HG03378 (cell line): Measurements from ENCODE around the gene WHRN.

Experiments used
- ATAC-seq: cut with Tn5 transposase; IDR thresholded peaks from one replicate; pipeline ENCODE4 v1.9.1; 2021; ENCODE audit warnings: mild to moderate bottlenecking, moderate library complexity; ENCODE audit not compliant: unreplicated experiment

WHRN gene

GRCh38 chr9:114370251-114370967 is 134.9 kb downstream of the WHRN start:
- ATAC-seq, result no peak

DNA sequence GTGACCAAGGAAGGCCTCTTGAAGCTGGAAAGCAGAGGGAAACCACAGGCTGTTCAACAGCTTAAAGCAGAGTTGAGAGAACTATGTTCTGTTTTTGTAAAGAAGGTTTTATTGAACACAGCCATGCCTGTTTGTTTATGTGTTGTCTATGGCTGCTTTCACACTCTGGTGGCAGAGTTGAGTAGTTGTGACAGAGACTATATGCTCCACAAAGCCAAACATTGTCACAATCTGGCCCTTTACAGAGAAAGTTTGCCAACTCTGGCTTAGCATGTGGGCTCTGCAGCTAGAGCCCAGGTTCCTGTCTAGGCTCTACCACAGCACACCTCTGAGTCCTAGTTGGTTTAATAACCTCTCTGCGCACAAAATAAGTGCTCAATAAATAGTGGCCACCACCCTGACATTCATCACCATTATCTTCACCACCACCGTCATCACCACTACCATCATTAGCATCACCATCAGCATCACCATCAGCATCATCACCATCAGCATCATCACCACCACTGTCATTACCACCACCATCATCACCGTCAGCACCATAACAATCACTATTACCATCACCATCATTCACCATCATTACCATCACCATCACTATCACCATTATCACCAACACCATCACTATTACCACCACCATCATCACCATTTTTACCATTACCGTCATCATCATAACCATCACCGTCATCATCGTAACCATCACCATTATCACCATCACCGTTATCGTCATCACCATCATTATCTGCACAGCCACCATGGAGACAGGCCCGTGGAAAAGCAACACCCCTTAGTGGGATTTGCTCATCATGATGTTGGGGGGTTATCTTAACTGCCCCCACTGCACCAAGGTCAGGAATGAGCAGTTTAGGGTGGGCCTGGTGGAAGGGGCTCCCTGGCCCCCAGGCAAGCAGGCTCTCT is 135.8 kb downstream of the WHRN start:
- no peak for ATAC-seq

- ATAC-seq, result no peak
These were observed 137.3 kb downstream of the WHRN start for GRCh38 chr9:114367772-114368569.

- no peak for ATAC-seq
These were observed 137.9 kb downstream of the WHRN start for GRCh38 chr9:114367366-114367765.

GRCh38 chr9:114366334-114367128 is 138.7 kb downstream of the WHRN start:
- peak; percentile 43 for ATAC-seq

DNA sequence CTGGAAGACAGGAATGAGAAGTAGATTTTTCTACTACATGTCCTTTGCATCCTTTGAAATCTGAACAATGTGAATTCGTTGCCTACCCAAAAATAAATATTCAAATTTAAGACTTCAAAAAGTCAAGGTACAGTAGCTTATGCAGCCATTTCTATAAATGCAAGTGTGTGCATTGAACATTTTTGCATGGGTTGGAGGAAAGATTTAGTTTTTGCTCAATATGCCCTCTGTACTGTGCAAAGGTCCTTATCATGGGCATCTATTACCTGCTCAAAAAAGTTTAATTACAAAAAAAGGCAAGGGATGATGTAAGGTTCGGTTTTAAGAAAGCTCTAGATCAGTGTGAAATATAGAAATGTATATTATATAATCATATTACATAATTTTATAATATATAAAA is 140.1 kb downstream of the WHRN start:
- ATAC-seq, result no peak

- peak; percentile 36 for ATAC-seq
These were observed 140.9 kb downstream of the WHRN start for GRCh38 chr9:114364134-114365041.

GRCh38 chr9:114363424-114363823 is 141.8 kb downstream of the WHRN start:
- no peak for ATAC-seq

DNA sequence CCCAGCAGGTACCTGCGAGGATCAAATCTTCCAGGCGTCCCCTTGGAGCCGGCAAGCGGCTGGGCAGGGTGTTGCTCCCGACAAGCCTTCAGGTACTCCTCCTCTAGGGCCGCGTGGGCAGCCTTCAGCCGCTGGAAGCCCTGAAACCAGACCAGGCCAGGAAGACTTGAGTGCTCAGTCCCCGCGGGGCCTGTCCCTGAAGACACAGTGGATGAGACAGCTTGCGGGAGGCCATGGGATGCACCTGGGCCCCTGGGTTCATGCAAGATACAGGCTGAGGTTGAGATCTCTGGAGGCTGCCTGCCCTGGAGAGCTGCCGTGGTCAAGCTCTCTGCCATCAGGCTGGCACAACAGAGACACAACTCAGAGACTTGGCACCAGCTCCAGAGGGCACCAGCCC is 142.9 kb downstream of the WHRN start:
- no peak for ATAC-seq

GRCh38 chr9:114361542-114361941 is 143.7 kb downstream of the WHRN start:
- ATAC-seq, result no peak

- no peak for ATAC-seq
These were observed 145.5 kb downstream of the WHRN start for GRCh38 chr9:114359801-114360200.

DNA sequence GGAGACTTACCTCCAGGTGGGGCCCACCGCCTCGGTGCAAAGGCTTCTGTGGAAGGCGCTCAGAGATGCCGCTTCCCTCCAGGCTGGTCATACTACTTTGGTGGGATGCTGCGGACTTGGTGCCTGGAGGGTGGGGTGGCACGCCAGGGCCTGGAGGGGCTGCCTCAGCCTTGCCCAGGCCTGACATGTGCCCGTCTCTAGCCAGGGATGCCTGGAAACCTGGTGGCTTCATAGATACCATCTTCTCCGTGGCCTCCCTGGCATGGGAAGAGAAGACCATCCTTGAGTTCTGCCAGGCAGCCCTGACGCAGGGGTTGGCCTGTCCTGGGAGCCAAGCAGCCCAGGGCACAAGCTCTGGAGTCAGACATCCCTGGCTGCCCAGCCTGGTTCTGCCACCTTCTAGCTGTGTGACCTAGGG is 147.4 kb downstream of the WHRN start:
- no peak for ATAC-seq

- ATAC-seq, result no peak
These were observed 147.9 kb downstream of the WHRN start for GRCh38 chr9:114357360-114357759.

DNA sequence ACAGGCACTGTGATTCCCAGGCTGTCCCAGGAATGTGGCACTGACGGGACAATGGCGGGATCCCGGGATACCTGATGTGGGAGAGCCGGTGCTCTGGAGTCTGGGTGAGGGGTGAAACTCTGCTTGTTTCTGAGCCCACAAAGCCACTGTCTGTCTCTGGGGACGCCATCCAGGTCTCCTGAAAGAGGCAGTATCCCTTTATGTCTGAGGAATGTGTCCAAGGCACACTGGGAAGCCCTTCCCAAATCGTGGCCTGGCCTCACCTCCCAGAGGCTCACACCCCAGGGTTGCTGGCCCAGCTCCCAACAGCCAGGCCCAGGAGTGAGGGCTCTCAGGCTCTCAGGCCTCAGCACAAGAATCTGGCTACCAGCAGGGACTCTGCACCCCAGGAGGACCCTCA is 148.5 kb downstream of the WHRN start:
- no peak for ATAC-seq

DNA sequence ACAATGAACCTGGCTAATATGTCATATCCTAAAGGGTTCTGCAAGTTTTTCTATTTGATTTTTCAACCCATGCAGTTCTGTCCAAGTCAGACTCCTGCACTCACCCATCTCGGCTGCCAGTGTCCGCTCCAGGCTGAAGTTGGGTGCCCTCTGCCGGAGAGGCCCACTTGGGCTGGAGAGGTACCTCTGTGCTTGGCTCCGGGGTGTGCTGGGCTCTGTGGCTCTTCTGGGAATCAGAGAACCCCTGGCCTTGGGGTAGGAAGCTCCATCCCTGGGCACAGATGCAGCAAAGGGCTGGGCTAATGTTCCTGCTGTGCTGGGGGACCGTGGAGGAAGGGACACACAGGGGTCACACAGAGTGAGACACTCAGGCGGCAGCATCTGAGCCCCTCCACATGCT is 149.5 kb downstream of the WHRN start:
- no peak for ATAC-seq
